K562 (cell line): ENCODE results near the gene TAC3. TPM values are rescaled to one million over a fixed set of nuclear protein-coding genes. Genes with fewer than 3 reads are reported as not detected.
"Not testable (repeated sequence)": the region's sequence is repeated elsewhere in the genome, so short reads cannot be mapped to it uniquely, and the experiment has no call there.

Experiments
- ATAC-seq: fragments of 200-7000 bp; cut with Tn5 transposase; 3 replicates; pipeline ENCODE4 v1.9.1; 2020; ENCODE audit warnings: moderate library complexity
- BruUV-seq: library from RNA; stranded (reverse); fragments of 400-500 nt; replicated peaks from 2 replicates; lab custom pipeline; 2021; lab: Mats Ljungman, UMichigan
- CTCF ChIA-PET: fragments of 300-600 bp; formaldehyde crosslinking; extraction: SDS; loops from one replicate; lab custom pipeline; 2021; ENCODE audit warnings: low intra/inter-chr PET ratio; lab: Yijun Ruan, JAX
- POLR2A ChIA-PET: fragments of 300-600, 350-650 bp; sonication (Branson Sonifier 250); formaldehyde crosslinking; extraction: SDS; loops from one replicate; lab custom pipeline; 2021; ENCODE audit warnings: antibody characterized with exemption, inconsistent platforms; lab: Yijun Ruan, JAX
- DNase-seq, 4 experiments: peaks; one replicate each; pipeline versions ENCODE4 v3.0.0 to v3.0.0-alpha.2; 2011 to 2018; ENCODE audit warnings: low spot score in 3 of 4, mixed read lengths in 3 of 4; ENCODE audit errors: extremely low read depth in 1 of 4
- FAIRE-seq: peaks from 2 replicates; lab custom pipeline; 2011; peaks lifted over from hg19 to GRCh38; lab: Jason Lieb, UNC
- H2AFZ ChIP-seq: 2 replicates; pipeline ENCODE4 v1.6.0; 2011; ENCODE audit warnings: low read depth, low read length, control low read depth, inconsistent platforms
- H3K27ac ChIP-seq: fragments of 200-600 bp; 3 replicates; pipeline ENCODE4 v1.8.0; 2011; ENCODE audit warnings: low read depth, mild to moderate bottlenecking, control low read depth, inconsistent platforms, low read length, moderate library complexity, mixed read lengths; ENCODE audit errors: extremely low read depth
- H3K27me3 ChIP-seq, 2 experiments: fragments of 300-600 bp in 1 of 2; 2 replicates in 1 of 2; 3 replicates in 1 of 2; pipeline versions ENCODE4 v1.6.0 to v1.8.0; 2011; ENCODE audit warnings: inconsistent platforms in 2 of 2, low read length in 2 of 2, mild to moderate bottlenecking in 1 of 2, mixed read lengths in 1 of 2, moderate library complexity in 1 of 2; ENCODE audit not compliant: control insufficient read depth in 2 of 2, insufficient read depth in 2 of 2
- H3K36me3 ChIP-seq: fragments of 300-600 bp; 3 replicates; pipeline ENCODE4 v1.8.0; 2011; ENCODE audit warnings: mild to moderate bottlenecking, low read length, inconsistent platforms; ENCODE audit not compliant: control insufficient read depth, insufficient read depth
- H3K4me1 ChIP-seq, 2 experiments: fragments of 200-600 bp in 1 of 2; replicated peaks in 1 of 2; 2 replicates in 1 of 2; 3 replicates in 1 of 2; pipeline versions ENCODE4 v1.5.1 to v1.8.0; 2011; ENCODE audit warnings: inconsistent platforms in 2 of 2, low read length in 2 of 2, mild to moderate bottlenecking in 1 of 2, mixed read lengths in 1 of 2, moderate library complexity in 1 of 2; ENCODE audit not compliant: control insufficient read depth in 2 of 2, insufficient read depth in 2 of 2
- H3K4me2 ChIP-seq: 2 replicates; pipeline ENCODE4 v1.6.1; 2011; ENCODE audit warnings: low read length, control low read depth, inconsistent platforms, mixed read lengths; ENCODE audit not compliant: insufficient read depth
- H3K4me3 ChIP-seq: fragments of 200-600 bp; sonication (generic), shearing (Covaris generic); 2 replicates; pipeline ENCODE4 v1.5.1; 2016; ENCODE audit warnings: control low read depth, inconsistent platforms
- H3K79me2 ChIP-seq: fragments of 200-600 bp; 3 replicates; pipeline ENCODE4 v1.8.0; 2011; ENCODE audit warnings: low read length, inconsistent platforms; ENCODE audit not compliant: control insufficient read depth, insufficient read depth
- H3K9ac ChIP-seq, 2 experiments: 2 replicates each; pipeline versions ENCODE4 v1.6.0 to v1.6.1; 2011; ENCODE audit warnings: low read depth in 2 of 2, low read length in 2 of 2, control low read depth in 1 of 2, inconsistent platforms in 1 of 2, mild to moderate bottlenecking in 1 of 2, mixed read lengths in 1 of 2; ENCODE audit not compliant: insufficient read depth in 1 of 2
- H3K9me1 ChIP-seq: one replicate; pipeline ENCODE4 v1.6.0; 2011; ENCODE audit warnings: inconsistent platforms, mild to moderate bottlenecking, low read length, moderate library complexity; ENCODE audit not compliant: control insufficient read depth, insufficient read depth
- H3K9me3 ChIP-seq: replicated peaks from 2 replicates; pipeline ENCODE4 v1.5.1; 2011; ENCODE audit warnings: low read depth, low read length, inconsistent platforms; ENCODE audit not compliant: control insufficient read depth, insufficient read depth
- H4K20me1 ChIP-seq: replicated peaks from 2 replicates; pipeline ENCODE4 v1.6.1; 2011; ENCODE audit warnings: low read length, inconsistent platforms, mixed read lengths; ENCODE audit not compliant: control insufficient read depth, insufficient read depth
- ARID1B ChIP-seq: fragments of 450-650 bp; IDR thresholded peaks from 2 replicates; pipeline ENCODE4 v1.6.1; 2016; ENCODE audit warnings: antibody characterized with exemption, mild to moderate bottlenecking, inconsistent platforms
- CBFA2T3 ChIP-seq: fragments of 450-650 bp; IDR thresholded peaks from 2 replicates; pipeline ENCODE4 v1.6.1; 2017
- CTBP1 ChIP-seq: fragments of 450-650 bp; IDR thresholded peaks from 2 replicates; pipeline ENCODE4 v1.6.1; 2016; ENCODE audit warnings: borderline replicate concordance
- DPF2 ChIP-seq: fragments of 450-650 bp; IDR thresholded peaks from 2 replicates; pipeline ENCODE4 v1.6.1; 2016
- ESRRA ChIP-seq: fragments of 450-650 bp; IDR thresholded peaks from 2 replicates; pipeline ENCODE4 v1.6.1; 2014; ENCODE audit warnings: low read depth, mild to moderate bottlenecking, moderate library complexity, borderline replicate concordance
- JUND ChIP-seq, 2 experiments: IDR thresholded peaks; 2 replicates in 1 of 2; 3 replicates in 1 of 2; pipeline ENCODE4 v1.6.1; 2011; ENCODE audit warnings: borderline replicate concordance in 2 of 2, low read depth in 2 of 2, low read length in 2 of 2, improper control_type of control experiment in 1 of 2, missing biosample characterization in 1 of 2, missing genetic modification characterization in 1 of 2, missing genetic modification reagents in 1 of 2
- RCOR1 ChIP-seq, 2 experiments: IDR thresholded peaks; 2 replicates each; pipeline ENCODE4 v1.6.1; 2012; ENCODE audit warnings: low read depth in 2 of 2, low read length in 2 of 2, borderline replicate concordance in 1 of 2, improper control_type of control experiment in 1 of 2
- SMARCA4 ChIP-seq: fragments of 450-650 bp; IDR thresholded peaks from 2 replicates; pipeline ENCODE4 v1.6.1; 2016
- SMARCE1 ChIP-seq: fragments of 450-650 bp; IDR thresholded peaks from 2 replicates; pipeline ENCODE4 v1.7.1; 2016; ENCODE audit warnings: mild to moderate bottlenecking
- SOX6 ChIP-seq: fragments of 450-650 bp; IDR thresholded peaks from 2 replicates; pipeline ENCODE4 v1.6.1; 2014; ENCODE audit warnings: mild to moderate bottlenecking
- SPI1 ChIP-seq: IDR thresholded peaks from 2 replicates; pipeline ENCODE4 v1.6.1; 2011; ENCODE audit warnings: low read depth, low read length, control low read depth, borderline replicate concordance
- TCF3 ChIP-seq: sonication (generic); formaldehyde crosslinking; IDR thresholded peaks from 2 replicates; pipeline ENCODE4 v1.4.0; 2020; ENCODE audit warnings: mild to moderate bottlenecking, missing genetic modification reagents
- TEAD4 ChIP-seq, 2 experiments: sonication (generic) in 1 of 2; formaldehyde crosslinking in 1 of 2; IDR thresholded peaks; 2 replicates each; pipeline versions ENCODE4 v1.6.1 to v1.8.0; 2012 to 2022; ENCODE audit warnings: borderline replicate concordance in 1 of 2, inconsistent platforms in 1 of 2, low read length in 1 of 2, mild to moderate bottlenecking in 1 of 2, missing genetic modification reagents in 1 of 2
- WGBS: fragments of 100-300 bp; shearing (Covaris generic); methylation state at CpG from one replicate; pipeline ENCODE4 v1.1.6; 2016; ENCODE audit warnings: low coverage, mixed read lengths; ENCODE audit not compliant: insufficient coverage; ENCODE audit errors: missing lambda C conversion rate; 5-methylcytosine and 5-hydroxymethylcytosine counted together
- in situ Hi-C: fragments of 300-500 bp; cut with MboI; formaldehyde crosslinking; loops from 4 replicates; pipeline ENCODE4 v1.15.0; 2018; ENCODE audit warnings: inconsistent platforms, mixed read lengths
- intact Hi-C: fragments of 100-400 bp; cut with micrococcal nuclease; formaldehyde crosslinking; loops from 2 replicates; pipeline ENCODE4 v1.14.2; 2022
- polyA plus RNA-seq, 8 experiments: library from polyadenylated mRNA; depleted of rRNA in 4 of 8; stranded (reverse) in 5 of 8; unstranded in 3 of 8; fragments of >200 nt; fragmentation: Nextera tagmentation in 2 of 8; fragmentation: Illumina TruSeq in 1 of 8; extraction: Ambion mirVana in 2 of 8; extraction: Trizol in 1 of 8; gene quantifications; 2 replicates each; pipeline versions ENCODE4 v1.2.1 to v1.2.3, GENCODE V29; 2011 to 2014; ENCODE audit warnings: inconsistent platforms in 1 of 8, missing spikeins in 1 of 8
- total RNA-seq, 7 experiments: library from RNA; depleted of rRNA in 6 of 7; stranded (reverse); fragments of >200 nt in 6 of 7; fragmentation: Illumina TruSeq in 2 of 7; extraction: Trizol in 2 of 7; gene quantifications; 2 replicates each; pipeline versions ENCODE4 v1.2.1 to v1.2.3, GENCODE V29; 2011 to 2021; ENCODE audit warnings: low replicate concordance in 1 of 7

TAC3 gene
- total and polyA plus RNA-seq, 9 of the 15 experiments (the other 6 are each of a cell fraction or from before 2014, with no cell fraction given) = 0.29 to 2.8 (median 1.4) TPM

GRCh38 chr12:56968910-56969309, 47.4 kb downstream of the TAC3 start:
- H3K9me3 ChIP-seq; ATAC-seq; H3K9me1 ChIP-seq; FAIRE-seq; H3K27me3 ChIP-seq; H3K27ac ChIP-seq; BruUV-seq; in situ Hi-C loops; H3K4me3 ChIP-seq; H3K9ac ChIP-seq; CTCF ChIA-PET; H4K20me1 ChIP-seq; POLR2A ChIA-PET; H3K36me3 ChIP-seq; TF ChIP-seq JUND (IDR thresholded peaks at IDR 0.05; ENCODE audit: borderline replicate concordance, low read depth, low read length); TEAD4 (CRISPR knock-in tag; IDR thresholded peaks at IDR 0.05; ENCODE audit: borderline replicate concordance): not testable (repeated sequence)
- TF ChIP-seq CTBP1 (peak; percentile 48; the same call in 1 of the 2 replicates), DPF2 (peak; percentile 41; the same call in 1 of the 2 replicates), SOX6 (peak; percentile 25; the same call in 1 of the 2 replicates), JUND (tag; IDR thresholded peaks at IDR 0.05; ENCODE audit: borderline replicate concordance, low read depth, low read length) (peak; percentile 35; the same call in 1 of the 3 replicates), CBFA2T3 (peak; percentile 33; the same call in 1 of the 2 replicates), SMARCA4 (peak; percentile 60; the same call in 1 of the 2 replicates), RCOR1 (IDR thresholded peaks at IDR 0.05; ENCODE audit: borderline replicate concordance in 1 of 2, low read depth in 2 of 2, low read length in 2 of 2) (peak in 1 of 2 experiments; percentile 32; a peak in 1 of 4 replicates), SPI1 (peak; percentile 90), TCF3 (peak; percentile 35; the same call in 1 of the 2 replicates), SMARCE1 (peak; percentile 76; the same call in 1 of the 2 replicates), ARID1B (peak; percentile 58), ESRRA (peak; percentile 23; the same call in 1 of the 2 replicates), TEAD4 (IDR thresholded peaks at IDR 0.05; ENCODE audit: low read length) (peak; percentile 22; the same call in 1 of the 2 replicates)
- TF ChIP-seq, all 486 proteins: peak for 13; not testable (repeated sequence) for 473
- intact Hi-C loops, H3K79me2 ChIP-seq: not testable (repeated sequence)
- peak in 2 of 4 experiments; percentile 5 to 51 for DNase-seq
- H3K4me1 ChIP-seq = peaks cover 4 to 16% of the 10 kb centered on the region in 2 experiments; a peak in 3 of 5 replicates
- H3K4me2 ChIP-seq = peak overlapping the region; percentile 48
- 1% methylated on average over 6 of the region's 6 CpGs for WGBS
- H2AFZ ChIP-seq = peak overlapping the region; percentile 74
